Neural progenitor cell (in vitro differentiated cells): Measurements from ENCODE around the gene FLT3. TPM values are rescaled to one million over a fixed set of nuclear protein-coding genes. Genes with fewer than 3 reads are reported as not detected.

Experiments
- DNase-seq: peaks from one replicate; pipeline ENCODE4 v3.0.0-alpha.2; 2016; ENCODE audit warnings: low spot score
- H2AFZ ChIP-seq: fragments of 200-600 bp; sonication (generic); replicated peaks from 2 replicates; pipeline ENCODE4 v1.6.1; 2016; ENCODE audit warnings: antibody characterized with exemption
- H3F3A ChIP-seq: fragments of 200-600 bp; sonication (generic); 2 replicates; pipeline ENCODE4 v1.6.1; 2016; ENCODE audit warnings: antibody characterized with exemption, low read depth
- H3K27ac ChIP-seq: fragments of 200-600 bp; sonication (generic); 2 replicates; pipeline ENCODE4 v1.5.1; 2016; ENCODE audit warnings: mild to moderate bottlenecking
- H3K27me3 ChIP-seq: fragments of 200-600 bp; sonication (generic); 2 replicates; pipeline ENCODE4 v1.6.1; 2016; ENCODE audit warnings: mild to moderate bottlenecking, moderate library complexity
- H3K36me3 ChIP-seq: fragments of 200-600 bp; sonication (generic); 2 replicates; pipeline ENCODE4 v1.5.1; 2016
- H3K4me1 ChIP-seq: fragments of 200-600 bp; sonication (generic); 2 replicates; pipeline ENCODE4 v1.6.1; 2016; ENCODE audit warnings: mixed run types
- H3K4me2 ChIP-seq: fragments of 200-600 bp; sonication (generic); 2 replicates; pipeline ENCODE4 v1.6.1; 2016
- H3K4me3 ChIP-seq: fragments of 200-600 bp; sonication (generic); 2 replicates; pipeline ENCODE4 v1.5.1; 2016
- H3K79me2 ChIP-seq: fragments of 200-600 bp; sonication (generic); 2 replicates; pipeline ENCODE4 v1.6.1; 2016; ENCODE audit warnings: low read depth
- H3K9ac ChIP-seq: fragments of 200-600 bp; sonication (generic); 2 replicates; pipeline ENCODE4 v1.6.1; 2016
- H3K9me3 ChIP-seq: fragments of 200-600 bp; sonication (generic); 2 replicates; pipeline ENCODE4 v1.5.1; 2016; ENCODE audit warnings: low read depth
- H4K20me1 ChIP-seq: fragments of 200-600 bp; sonication (generic); 2 replicates; pipeline ENCODE4 v1.6.1; 2016; ENCODE audit warnings: low read depth
- H3K27ac Mint-ChIP-seq: 3 replicates; pipeline ENCODE4 v1.8.0; 2021; ENCODE audit warnings: mixed read lengths
- H3K27me3 Mint-ChIP-seq: 2 replicates; pipeline ENCODE4 v1.8.0; 2022; ENCODE audit warnings: low read depth, mild to moderate bottlenecking, inconsistent platforms, moderate library complexity, mixed read lengths; ENCODE audit not compliant: insufficient read depth
- H3K36me3 Mint-ChIP-seq: 3 replicates; pipeline ENCODE4 v1.8.0; 2021; ENCODE audit warnings: mixed read lengths
- H3K4me1 Mint-ChIP-seq: 3 replicates; pipeline ENCODE4 v1.8.0; 2021; ENCODE audit warnings: mixed read lengths
- H3K4me3 Mint-ChIP-seq: 3 replicates; pipeline ENCODE4 v1.8.0; 2021; ENCODE audit warnings: mild to moderate bottlenecking, moderate library complexity, mixed read lengths
- H3K9me3 Mint-ChIP-seq: 3 replicates; pipeline ENCODE4 v1.8.0; 2020; ENCODE audit warnings: mixed read lengths
- CTCF ChIP-seq: fragments of 200-600 bp; sonication (generic); IDR thresholded peaks from 2 replicates; pipeline ENCODE4 v1.5.1; 2017; ENCODE audit warnings: antibody characterized with exemption, mild to moderate bottlenecking
- EZH2 ChIP-seq: fragments of 200-600 bp; sonication (generic); IDR thresholded peaks from 2 replicates; pipeline ENCODE4 v1.6.1; 2017; ENCODE audit warnings: antibody characterized with exemption, mild to moderate bottlenecking, moderate library complexity
- EZH2phosphoT487 ChIP-seq: fragments of 200-600 bp; sonication (generic); IDR thresholded peaks from 2 replicates; pipeline ENCODE4 v1.6.1; 2017; ENCODE audit warnings: antibody characterized with exemption
- total RNA-seq: library from RNA; depleted of rRNA; stranded (reverse); fragments of >200 nt; gene quantifications from 2 replicates; pipeline ENCODE4 v1.2.3, GENCODE V29; 2015; ENCODE audit warnings: low replicate concordance

Gene FLT3
- total RNA-seq, 1 donor from 2014 or later, result 0.58 TPM

GRCh38 chr13:27997904-27998522 lies 102.4 kb downstream of the FLT3 start:
- Mint-ChIP-seq H3K27ac (no peak overlapping the region), H3K36me3 (no peaks in the 10 kb centered on the region), H3K27me3 (peaks cover 7% of the 10 kb centered on the region), H3K4me3 (no peak overlapping the region), H3K9me3 (no peaks in the 10 kb centered on the region), H3K4me1 (no peaks in the 10 kb centered on the region)
- no peaks in the 10 kb centered on the region for H3K79me2 ChIP-seq
- H3K9ac ChIP-seq, result no peak overlapping the region
- no peak overlapping the region for H3K27ac ChIP-seq
- no peaks in the 10 kb centered on the region for H3K9me3 ChIP-seq
- TF ChIP-seq EZH2phosphoT487, result no peak
- peak; percentile 17 for TF ChIP-seq EZH2
- peak; percentile 72 for TF ChIP-seq CTCF
- no peak overlapping the region for H3K4me3 ChIP-seq
- no peaks in the 10 kb centered on the region for H3K4me1 ChIP-seq
- peaks cover 23% of the 10 kb centered on the region for H3F3A ChIP-seq
- H3K4me2 ChIP-seq, result no peak overlapping the region
- H3K36me3 ChIP-seq, result no peaks in the 10 kb centered on the region
- no peak overlapping the region for H2AFZ ChIP-seq
- DNase-seq, result peak; percentile 74
- peaks cover 27% of the 10 kb centered on the region for H3K27me3 ChIP-seq
- no peaks in the 10 kb centered on the region for H4K20me1 ChIP-seq

- Histone ChIP-seq H2AFZ (no peak overlapping the region), H3K27ac (no peak overlapping the region), H3K36me3 (no peaks in the 10 kb centered on the region), H3K4me3 (no peak overlapping the region), H3K4me2 (no peak overlapping the region), H3K79me2 (no peaks in the 10 kb centered on the region), H3K4me1 (no peaks in the 10 kb centered on the region), H4K20me1 (no peaks in the 10 kb centered on the region), H3K9me3 (no peaks in the 10 kb centered on the region), H3F3A (no peaks in the 10 kb centered on the region), H3K27me3 (peaks cover 78% of the 10 kb centered on the region), H3K9ac (no peak overlapping the region)
- Mint-ChIP-seq H3K36me3 (no peaks in the 10 kb centered on the region), H3K9me3 (no peaks in the 10 kb centered on the region), H3K27ac (no peak overlapping the region), H3K4me1 (no peaks in the 10 kb centered on the region), H3K27me3 (peaks cover 18% of the 10 kb centered on the region), H3K4me3 (no peak overlapping the region)
- no peak for TF ChIP-seq EZH2phosphoT487
- TF ChIP-seq EZH2, result no peak
- no peak for TF ChIP-seq CTCF
- DNase-seq, result no peak
Observed at GRCh38 chr13:27991881-27992280, 108.5 kb downstream of the FLT3 start.

GRCh38 chr13:27988520-27988919 lies 111.9 kb downstream of the FLT3 start, which contains the start of gene URAD:
Gene URAD (minus strand): TSS chr13:27988693. CDS start chr13:27988637, 56 bp downstream.
- no peaks in the 10 kb centered on the region for H3F3A ChIP-seq
- no peaks in the 10 kb centered on the region for H3K9me3 Mint-ChIP-seq
- DNase-seq, result no peak
- H3K36me3 Mint-ChIP-seq, result no peaks in the 10 kb centered on the region
- no peak within 1 kb of the TSS for H2AFZ ChIP-seq
- H3K4me3 ChIP-seq, result no peak within 1 kb of the TSS
- no peak within 1 kb of the TSS for H3K27ac ChIP-seq
- H4K20me1 ChIP-seq, result peaks cover 6% of the 10 kb centered on the region
- no peaks in the 10 kb centered on the region for H3K36me3 ChIP-seq
- no peaks in the 10 kb centered on the region for H3K79me2 ChIP-seq
- no peak within 1 kb of the TSS for H3K4me3 Mint-ChIP-seq
- H3K4me1 ChIP-seq, result no peaks in the 10 kb centered on the region
- TF ChIP-seq EZH2phosphoT487 (no peak), CTCF (no peak), EZH2 (no peak)
- no peak within 1 kb of the TSS for H3K4me2 ChIP-seq
- no peaks in the 10 kb centered on the region for H3K9me3 ChIP-seq
- peaks cover 26% of the 10 kb centered on the region for H3K27me3 Mint-ChIP-seq
- peaks cover 91% of the 10 kb centered on the region for H3K27me3 ChIP-seq
- H3K9ac ChIP-seq, result no peak within 1 kb of the TSS
- no peak within 1 kb of the TSS for H3K27ac Mint-ChIP-seq
- no peaks in the 10 kb centered on the region for H3K4me1 Mint-ChIP-seq
